Endothelial cell of umbilical vein (primary cell): ENCODE measurements around the gene COL19A1.

Experiments used
- CTCF ChIP-seq, 2 donors: IDR thresholded peaks; 1 replicate in 1 of 2; 2 replicates in 1 of 2; pipeline ENCODE4 v1.5.1; 2011; ENCODE audit warnings: low read length in 2 of 2, mild to moderate bottlenecking in 2 of 2, moderate library complexity in 2 of 2, control low read depth in 1 of 2, inconsistent platforms in 1 of 2, low read depth in 1 of 2; ENCODE audit not compliant: insufficient read depth in 1 of 2; ENCODE audit errors: extremely low read depth in 1 of 2
- JUN ChIP-seq: IDR thresholded peaks from 2 replicates; pipeline ENCODE4 v1.6.1; 2011; ENCODE audit warnings: borderline replicate concordance, low read depth; ENCODE audit not compliant: insufficient read length, insufficient read depth
- MAX ChIP-seq: IDR thresholded peaks from 2 replicates; pipeline ENCODE4 v1.6.1; 2011; ENCODE audit not compliant: insufficient read depth, insufficient read length
- POLR2A ChIP-seq: IDR thresholded peaks from 2 replicates; pipeline ENCODE4 v1.6.1; 2012; ENCODE audit warnings: low read depth, mild to moderate bottlenecking, control low read depth, low read length
- POLR2AphosphoS5 ChIP-seq: IDR thresholded peaks from 2 replicates; pipeline ENCODE4 v1.6.1; 2012; ENCODE audit warnings: low read depth, mild to moderate bottlenecking, control low read depth, low read length, moderate library complexity; ENCODE audit not compliant: insufficient read depth

- TF ChIP-seq CTCF (IDR thresholded peaks at IDR 0.05; ENCODE audit: extremely low read depth in 1 of 2, insufficient read depth in 1 of 2, low read depth in 1 of 2, low read length in 2 of 2) (no peak), JUN (no peak), POLR2AphosphoS5 (no peak), POLR2A (no peak), MAX (no peak)
Observed at GRCh38 chr6:70150521-70150920, 284.2 kb downstream of the COL19A1 start.
